KOPT-K1 (cell line): Measurements from ENCODE around the gene PRPF6.
A peak's percentile ranks its signal among the peaks of the same experiment; 100 is the strongest.
"Not testable (repeated sequence)": the region's sequence is repeated elsewhere in the genome, so short reads cannot be mapped to it uniquely, and the experiment has no call there.

Experiments used
- H3K27ac ChIP-seq: fragments of 200-600 bp; sonication (generic); 2 replicates; pipeline ENCODE4 v1.5.1; 2016; ENCODE audit warnings: antibody characterized with exemption, mild to moderate bottlenecking, low read depth, low read length; ENCODE audit not compliant: poor library complexity, severe bottlenecking
- H3K36me3 ChIP-seq: fragments of 200-600 bp; sonication (generic); 2 replicates; pipeline ENCODE4 v1.5.1; 2017; ENCODE audit warnings: antibody characterized with exemption, mild to moderate bottlenecking, low read length, moderate library complexity; ENCODE audit not compliant: insufficient read depth
- H3K9me3 ChIP-seq: fragments of 200-600 bp; sonication (generic); 2 replicates; pipeline ENCODE4 v1.5.1; 2017; ENCODE audit warnings: antibody characterized with exemption, low read length, mild to moderate bottlenecking; ENCODE audit not compliant: insufficient read depth, poor library complexity, severe bottlenecking

PRPF6 gene

DNA sequence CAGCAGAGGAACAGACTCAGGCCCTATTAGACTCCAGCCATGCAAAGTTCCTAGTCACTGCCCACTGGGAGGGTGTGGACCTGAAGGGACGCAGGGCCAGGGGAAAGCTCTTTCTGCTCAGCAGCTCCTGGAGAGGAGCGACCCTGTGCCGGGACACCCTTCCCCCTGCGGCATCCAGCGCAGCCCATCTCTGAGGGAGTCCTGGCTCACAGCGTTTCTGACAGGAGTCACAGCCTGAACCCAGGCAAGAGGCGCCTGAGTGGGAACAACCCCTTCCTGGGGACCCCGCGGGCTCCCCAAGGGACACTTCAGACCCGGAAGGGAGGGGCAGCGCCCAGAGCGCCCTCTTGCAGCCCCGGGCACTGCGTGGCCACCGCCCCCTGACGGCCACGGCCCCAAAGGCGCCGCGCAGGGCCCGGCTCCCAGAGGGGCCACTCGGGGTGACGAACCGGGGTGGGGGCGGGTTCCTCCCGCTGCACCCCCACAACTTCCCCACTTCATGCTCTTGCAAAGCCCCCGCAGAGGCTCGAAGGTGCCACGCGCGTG, 25.6 kb upstream of the PRPF6 start:
- H3K27ac ChIP-seq = peak overlapping the region; percentile 96
- H3K36me3 ChIP-seq = peaks cover 27% of the 10 kb centered on the region
- no peaks in the 10 kb centered on the region for H3K9me3 ChIP-seq

DNA sequence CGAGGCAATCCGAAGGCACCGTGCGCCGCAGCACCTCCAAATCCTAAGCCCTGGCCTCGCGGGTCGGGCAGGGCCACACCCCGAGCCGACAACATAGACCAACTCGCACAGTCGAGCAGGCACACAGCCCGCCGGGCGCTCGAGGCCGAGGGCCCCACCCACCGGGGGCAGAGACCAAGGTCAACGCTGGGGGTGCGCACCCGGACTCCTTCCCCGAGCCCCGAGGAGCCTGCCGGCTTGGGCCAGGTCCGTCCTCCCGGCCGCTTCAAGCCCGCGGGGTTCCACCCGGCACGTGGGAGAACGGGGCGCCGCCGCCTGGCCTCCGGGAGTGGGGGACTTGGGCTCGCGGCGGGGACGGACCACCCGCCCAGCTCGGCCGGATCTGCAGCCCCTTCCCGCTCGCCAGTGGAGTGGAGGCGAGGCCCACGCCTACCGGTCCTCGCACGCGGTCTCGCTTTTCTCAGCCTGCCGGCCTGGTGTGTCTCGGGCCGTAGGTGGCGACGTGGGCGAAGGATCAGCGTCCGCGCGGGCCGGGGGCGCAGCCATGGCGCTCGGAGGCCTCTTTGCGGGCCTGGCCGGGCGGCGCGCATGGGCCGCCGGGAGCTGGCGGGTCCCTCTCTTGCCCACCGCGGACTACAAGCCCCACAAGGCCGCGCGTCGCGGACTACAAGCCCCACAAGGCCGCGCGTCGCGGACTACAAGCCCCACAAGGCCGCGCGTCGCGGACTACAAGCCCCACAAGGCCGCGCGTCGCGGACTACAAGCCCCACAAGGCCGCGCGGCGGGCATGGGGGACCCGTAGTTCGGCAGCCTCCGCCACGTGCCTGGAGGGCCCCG, 24.9 kb upstream of the PRPF6 start, which contains the start of gene UCKL1:
Gene UCKL1 (minus strand): TSS at position 590 of the 837 bp plus-strand sequence. CDS start 44 bp downstream, at position 546.
- Histone ChIP-seq H3K9me3 (no peaks in the 10 kb centered on the region), H3K27ac (peak within 1 kb of the TSS; percentile 96), H3K36me3 (peaks cover 29% of the 10 kb centered on the region)

DNA sequence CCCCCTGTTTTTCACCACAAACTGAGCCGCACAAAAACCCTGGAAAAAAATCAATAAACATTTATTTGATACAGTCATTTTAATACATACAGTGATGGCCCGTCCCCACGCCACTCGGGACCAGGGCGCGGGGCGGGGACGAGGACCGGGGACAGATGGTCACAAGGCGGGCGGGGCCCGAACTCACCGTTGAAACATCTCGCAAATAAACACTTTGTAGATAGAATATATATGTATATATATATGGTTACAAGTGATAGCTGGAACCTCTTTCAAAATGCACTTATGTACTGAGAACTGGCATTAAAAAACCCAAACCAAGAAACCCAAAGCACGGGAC, 24.3 kb upstream of the PRPF6 start:
- Histone ChIP-seq H3K27ac (no peak overlapping the region), H3K9me3 (no peaks in the 10 kb centered on the region), H3K36me3 (peaks cover 35% of the 10 kb centered on the region)

DNA sequence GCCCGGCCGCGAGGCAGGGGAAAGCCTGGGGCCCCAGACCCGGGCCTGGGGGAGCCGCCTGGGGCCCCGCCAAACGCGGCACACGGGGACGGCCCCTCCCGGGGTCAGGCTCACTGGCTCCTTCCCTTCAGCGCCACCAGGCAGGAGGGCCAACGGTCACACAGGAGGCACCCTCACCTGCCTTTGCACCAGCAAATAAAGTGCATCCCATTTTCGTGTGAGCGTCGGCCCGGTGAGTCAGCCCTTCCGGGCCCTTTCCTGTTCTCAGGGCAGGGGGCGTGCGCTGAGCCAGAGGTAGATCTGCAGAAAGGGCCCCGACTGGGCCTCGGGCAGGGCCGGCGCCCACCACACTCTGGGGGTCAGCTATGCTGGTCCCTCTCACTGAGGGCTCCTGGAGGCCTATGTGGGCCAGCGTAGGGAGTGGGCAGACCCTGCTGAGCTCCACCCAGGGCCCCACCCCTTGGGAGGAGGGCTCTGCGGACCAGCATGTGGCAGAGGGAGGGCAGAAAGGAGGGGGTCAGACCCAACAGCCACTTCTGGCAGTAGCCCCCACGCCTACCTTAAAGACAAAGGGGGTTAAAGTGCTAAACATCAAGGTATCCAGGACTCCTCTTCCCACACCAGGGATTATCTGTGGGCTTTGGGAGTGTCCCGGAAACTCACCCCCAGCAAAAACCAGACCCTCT, 23.8 kb upstream of the PRPF6 start:
- peaks cover 38% of the 10 kb centered on the region for H3K36me3 ChIP-seq
- no peak overlapping the region for H3K27ac ChIP-seq
- no peaks in the 10 kb centered on the region for H3K9me3 ChIP-seq

DNA sequence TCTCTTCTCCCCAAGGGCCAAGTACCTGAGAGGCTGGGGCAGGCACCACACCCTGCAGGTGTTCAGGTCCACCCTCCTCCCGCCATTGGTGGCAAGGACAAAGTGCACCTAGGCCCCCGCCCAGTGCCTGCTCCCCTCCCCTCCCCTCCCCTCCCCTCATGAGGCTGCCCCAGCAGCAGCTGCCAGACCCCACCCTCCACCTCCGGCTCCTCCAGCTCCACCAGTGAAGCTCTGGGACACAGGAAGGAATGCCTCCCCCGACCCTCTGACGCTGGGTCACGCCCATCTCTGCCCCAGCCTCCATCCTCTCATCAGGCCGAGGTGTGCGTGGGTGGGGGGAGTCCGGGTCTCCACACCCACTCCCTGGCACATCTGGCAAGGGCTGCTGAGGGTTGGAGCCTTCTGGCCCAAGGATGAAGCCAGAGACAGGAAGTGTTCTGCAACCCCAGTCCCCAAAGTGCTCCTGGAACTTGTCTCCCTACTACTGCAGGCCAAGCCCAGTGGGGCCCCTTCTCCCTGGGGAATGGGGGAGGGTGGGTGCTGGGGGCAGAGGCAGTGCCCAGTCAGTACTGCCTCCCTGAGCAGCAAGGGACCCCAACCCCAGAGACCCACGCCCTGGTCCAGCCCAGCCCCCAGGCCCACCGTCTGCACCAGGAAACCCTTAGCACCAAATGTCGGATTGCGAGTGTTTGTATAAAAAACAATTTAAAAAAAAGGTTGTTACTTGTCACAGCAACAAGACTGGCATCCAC, 23.1 kb upstream of the PRPF6 start:
- peaks cover 39% of the 10 kb centered on the region for H3K36me3 ChIP-seq
- H3K9me3 ChIP-seq = no peaks in the 10 kb centered on the region
- H3K27ac ChIP-seq = no peak overlapping the region

DNA sequence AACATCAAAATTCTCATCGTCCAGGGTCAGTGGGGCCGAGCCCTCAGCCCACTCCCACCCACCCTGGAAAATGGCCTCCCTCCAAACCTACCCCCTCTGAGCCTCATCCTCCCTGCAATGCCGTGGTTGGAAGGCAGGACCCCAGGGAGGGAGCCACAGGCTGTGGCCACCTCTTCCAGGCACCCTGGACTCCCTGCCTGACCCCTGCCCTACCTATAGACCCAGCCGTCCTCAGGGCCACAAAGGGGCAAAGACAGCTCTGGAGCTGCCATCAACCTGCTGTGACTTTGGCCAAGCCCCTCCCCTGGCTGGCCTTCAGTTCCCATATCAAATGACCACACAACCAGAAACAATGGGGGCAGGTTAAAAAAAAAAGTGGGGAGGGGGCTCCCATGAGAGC, 22.5 kb upstream of the PRPF6 start:
- Histone ChIP-seq H3K36me3 (peaks cover 45% of the 10 kb centered on the region), H3K27ac (no peak overlapping the region), H3K9me3 (peaks cover 6% of the 10 kb centered on the region)

DNA sequence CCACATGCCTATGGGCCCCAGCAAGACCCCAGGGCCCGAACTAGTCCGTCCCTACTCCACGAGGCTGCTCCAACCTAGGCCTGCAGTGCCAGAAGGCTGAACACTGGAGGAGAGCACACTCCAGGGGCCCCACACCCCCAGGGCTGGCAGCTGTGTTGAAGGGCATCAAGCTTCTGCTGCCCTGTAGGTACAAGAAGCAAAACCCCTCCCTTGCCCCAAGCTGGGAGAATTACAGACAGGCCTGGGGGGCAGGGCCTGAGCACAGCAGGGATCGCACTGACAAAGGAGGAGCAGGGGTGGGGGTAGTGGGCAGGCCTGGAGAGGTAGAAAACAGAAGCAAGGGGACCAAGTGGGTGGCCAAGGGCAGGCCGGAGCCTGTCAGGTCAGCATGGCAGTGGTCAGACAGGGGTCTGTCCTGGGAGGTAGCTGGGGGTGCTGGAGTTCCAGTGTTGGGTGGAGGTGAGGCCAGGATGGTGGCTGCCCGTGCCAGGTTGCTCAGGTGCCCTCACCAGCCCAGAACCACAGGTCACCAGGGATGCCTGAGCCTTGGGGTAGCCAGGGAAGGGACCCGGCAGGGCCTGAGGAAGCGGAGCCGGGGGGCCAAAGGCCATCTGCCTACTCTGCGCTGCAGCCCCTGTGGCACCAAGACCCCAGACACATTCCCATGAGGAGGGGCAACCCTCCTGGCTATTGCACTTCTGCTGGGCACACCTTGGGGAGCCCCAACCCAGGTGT, 21.8 kb upstream of the PRPF6 start:
- Histone ChIP-seq H3K9me3 (peaks cover 13% of the 10 kb centered on the region), H3K27ac (no peak overlapping the region), H3K36me3 (peaks cover 51% of the 10 kb centered on the region)

DNA sequence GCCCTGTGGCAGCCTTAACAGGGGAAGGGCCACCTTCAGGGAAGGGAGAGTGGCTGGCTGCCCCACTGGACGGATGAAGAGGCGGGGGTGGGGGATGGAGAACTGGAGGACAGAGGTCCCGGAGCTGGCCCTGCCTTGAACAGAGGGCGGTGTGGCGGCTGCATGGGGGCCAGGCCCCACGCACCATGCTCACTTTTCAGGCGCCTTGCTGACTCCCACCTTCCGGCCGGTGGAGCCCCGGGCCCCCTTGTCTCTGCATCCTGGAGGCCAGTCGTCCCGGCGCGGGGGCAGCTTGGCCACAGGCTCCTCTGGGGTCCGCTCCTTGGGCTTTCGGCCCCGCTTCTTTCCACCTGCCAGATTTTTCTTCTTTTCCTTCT, 21.2 kb upstream of the PRPF6 start:
- Histone ChIP-seq H3K36me3 (peaks cover 57% of the 10 kb centered on the region), H3K9me3 (peaks cover 18% of the 10 kb centered on the region), H3K27ac (no peak overlapping the region)

DNA sequence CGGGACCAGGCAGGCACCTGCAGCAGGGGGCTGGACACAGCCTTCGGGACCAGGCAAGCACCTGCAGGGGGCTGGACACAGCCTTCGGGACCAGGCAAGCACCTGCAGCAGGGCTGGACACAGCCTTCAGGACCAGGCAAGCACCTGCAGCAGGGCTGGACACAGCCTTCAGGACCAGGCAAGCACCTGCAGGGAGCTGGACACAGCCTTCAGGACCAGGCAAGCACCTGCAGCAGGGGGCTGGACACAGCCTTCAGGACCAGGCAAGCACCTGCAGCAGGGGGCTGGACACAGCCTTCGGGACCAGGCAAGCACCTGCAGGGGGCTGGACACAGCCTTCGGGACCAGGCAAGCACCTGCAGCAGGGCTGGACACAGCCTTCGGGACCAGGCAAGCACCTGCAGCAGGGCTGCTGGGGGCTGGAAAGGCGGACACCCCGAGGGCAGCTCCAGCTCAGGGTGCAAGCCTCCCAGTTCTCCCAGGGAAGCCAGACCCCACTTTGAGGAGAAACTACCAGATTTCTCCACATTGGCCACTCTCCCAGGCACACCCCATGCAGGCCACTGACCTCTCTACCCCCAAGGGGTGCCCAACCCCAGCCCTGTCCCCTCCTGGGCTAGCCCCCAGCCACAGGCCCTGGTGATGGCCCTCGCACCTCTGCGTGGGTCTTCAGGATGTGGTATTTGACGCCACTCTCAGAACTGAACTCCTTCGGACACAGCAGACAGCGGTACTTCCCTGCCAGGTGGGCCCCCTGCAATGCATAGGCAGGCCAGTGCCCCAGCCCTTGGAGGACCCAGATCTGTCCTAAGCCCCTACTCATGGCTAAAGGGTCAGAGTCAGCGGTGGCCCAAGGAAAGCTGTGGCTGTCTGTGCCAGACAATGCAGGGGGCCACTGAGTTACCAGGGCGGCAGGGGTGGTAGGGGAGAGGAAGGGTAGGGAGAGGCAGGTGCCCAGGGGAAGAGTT, 20.0 kb upstream of the PRPF6 start:
- Histone ChIP-seq H3K36me3 (peaks cover 59% of the 10 kb centered on the region), H3K9me3 (peaks cover 26% of the 10 kb centered on the region)
- not testable (repeated sequence) for H3K27ac ChIP-seq

DNA sequence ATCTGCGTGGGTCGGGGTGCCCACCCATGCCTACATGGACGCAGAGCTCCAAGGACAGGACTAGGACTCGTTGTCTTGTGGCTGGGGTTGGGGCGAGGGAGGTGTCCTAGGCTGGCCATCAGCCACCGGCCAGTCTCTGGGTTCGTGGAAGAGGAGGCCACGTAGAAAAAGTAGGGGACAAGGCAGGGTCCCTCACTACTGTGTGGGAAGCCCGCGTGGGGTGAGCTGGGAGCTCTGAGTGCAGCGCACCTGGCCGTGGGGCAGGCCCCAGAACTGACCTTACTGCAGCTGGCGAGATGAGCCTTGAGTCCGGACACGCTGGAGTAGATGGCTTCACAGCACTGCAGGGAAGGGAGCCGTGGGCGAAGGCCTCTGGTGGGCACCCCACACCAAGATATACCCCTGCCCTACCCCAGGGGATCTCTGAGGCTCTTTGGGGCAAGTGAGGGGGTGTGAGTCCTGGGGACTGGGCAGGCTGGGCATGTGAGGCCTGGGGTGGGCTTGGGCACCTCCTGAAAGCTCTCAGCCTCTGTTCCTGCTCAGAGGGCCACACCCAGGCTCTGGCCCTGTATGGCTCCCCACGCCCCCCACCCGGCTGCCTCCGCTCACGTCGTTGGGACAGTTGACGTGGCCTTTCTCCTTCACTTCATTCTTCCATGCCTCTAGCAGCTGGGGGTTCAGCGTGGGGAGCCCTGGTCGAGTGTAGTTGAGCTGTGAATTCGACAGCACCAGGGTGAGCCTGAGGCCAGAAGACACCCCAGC, 19.1 kb upstream of the PRPF6 start:
- Histone ChIP-seq H3K9me3 (peaks cover 35% of the 10 kb centered on the region), H3K36me3 (peaks cover 68% of the 10 kb centered on the region), H3K27ac (no peak overlapping the region)

DNA sequence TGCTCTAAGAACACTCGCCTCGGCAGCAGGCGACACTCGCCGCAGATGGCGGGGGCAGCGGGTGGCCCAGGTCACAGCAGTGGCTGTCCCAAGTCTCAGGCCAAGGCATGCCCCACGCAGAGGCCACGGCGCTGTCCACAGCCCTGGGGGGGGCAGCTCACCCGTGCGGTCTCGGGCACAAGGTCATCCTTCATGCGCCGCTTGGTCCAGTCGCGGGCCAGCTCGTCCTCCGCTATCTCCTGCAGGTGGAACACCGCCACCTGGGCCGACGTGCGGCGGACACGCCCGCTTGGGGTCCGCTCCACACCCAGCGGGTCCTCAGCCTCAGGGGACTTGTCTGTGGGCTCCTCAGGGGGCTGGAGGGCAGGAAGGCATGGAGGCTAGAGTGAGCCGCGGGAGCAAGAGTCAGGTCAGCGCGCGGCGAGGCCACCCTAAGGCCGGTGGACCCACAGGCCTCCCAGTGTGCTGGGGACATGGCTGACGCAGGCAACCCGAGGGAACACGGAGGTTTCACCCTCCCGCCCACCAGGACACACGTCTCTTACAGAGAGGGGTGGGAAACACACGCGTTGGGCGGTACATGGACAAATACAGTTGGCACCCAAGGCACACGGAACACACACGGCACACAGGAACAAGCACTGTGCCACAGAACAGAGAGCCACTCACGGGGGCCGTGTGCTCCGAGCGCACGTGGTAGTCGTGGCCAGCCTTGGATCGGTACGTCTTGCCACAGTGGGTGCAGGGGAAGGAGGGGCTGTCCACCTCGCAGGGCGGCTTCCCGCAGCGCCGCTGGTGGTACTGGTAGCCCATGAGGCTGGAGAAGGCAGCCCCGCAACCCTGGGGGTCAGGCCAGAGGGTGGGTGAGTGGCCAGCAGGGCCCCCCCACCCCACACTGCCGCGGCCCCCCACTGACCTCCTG, 18.2 kb upstream of the PRPF6 start:
- Histone ChIP-seq H3K36me3 (peaks cover 76% of the 10 kb centered on the region), H3K27ac (no peak overlapping the region), H3K9me3 (peaks cover 43% of the 10 kb centered on the region)

DNA sequence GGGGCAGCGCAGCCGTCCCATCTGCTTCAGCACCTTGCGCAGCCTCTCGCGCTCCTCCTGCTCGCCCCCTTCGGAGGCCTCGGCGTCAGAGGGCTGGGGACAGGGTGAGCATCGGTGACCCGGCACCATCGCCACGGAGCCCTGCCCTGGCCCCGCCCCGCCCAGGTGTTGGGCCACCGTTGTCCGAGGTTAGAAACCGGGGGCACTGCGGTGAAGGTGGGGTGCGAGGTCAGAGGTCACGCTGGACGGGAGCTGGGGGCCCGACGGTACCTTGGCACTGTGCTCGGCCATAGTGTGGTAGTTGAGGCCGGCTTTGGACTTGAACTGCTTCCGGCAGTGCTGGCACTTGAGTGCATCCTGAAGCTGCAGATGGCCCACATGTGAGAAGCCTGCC, 17.6 kb upstream of the PRPF6 start:
- peaks cover 83% of the 10 kb centered on the region for H3K36me3 ChIP-seq
- H3K9me3 ChIP-seq = peaks cover 50% of the 10 kb centered on the region
- H3K27ac ChIP-seq = no peak overlapping the region
